IPS-15b (cell line): ENCODE data around the gene PCMTD2.

ENCODE experiments used
- H3K27me3 ChIP-seq: one replicate; pipeline ENCODE4 v1.6.1; 2013; ENCODE audit warnings: low read length; ENCODE audit not compliant: control insufficient read depth, insufficient read depth
- H3K36me3 ChIP-seq: one replicate; pipeline ENCODE4 v1.6.1; 2013; ENCODE audit warnings: low read length; ENCODE audit not compliant: control insufficient read depth, insufficient read depth
- H3K4me1 ChIP-seq: one replicate; pipeline ENCODE4 v1.6.1; 2013; ENCODE audit warnings: mild to moderate bottlenecking, low read length; ENCODE audit not compliant: control insufficient read depth, insufficient read depth
- H3K4me3 ChIP-seq: one replicate; pipeline ENCODE4 v1.5.1; 2013; ENCODE audit warnings: low read depth, low read length
- H3K9ac ChIP-seq: one replicate; pipeline ENCODE4 v1.6.1; 2013; ENCODE audit warnings: low read depth, mild to moderate bottlenecking, low read length
- H3K9me3 ChIP-seq: one replicate; pipeline ENCODE4 v1.6.1; 2013; ENCODE audit warnings: mild to moderate bottlenecking, low read length; ENCODE audit not compliant: control insufficient read depth, insufficient read depth

Gene PCMTD2

GRCh38 chr20:64225828-64226598 lies 29.5 kb upstream of the PCMTD2 start:
- H3K9ac ChIP-seq = no peak overlapping the region
- no peaks in the 10 kb centered on the region for H3K9me3 ChIP-seq
- H3K4me3 ChIP-seq = no peak overlapping the region
- no peaks in the 10 kb centered on the region for H3K36me3 ChIP-seq
- H3K27me3 ChIP-seq = no peaks in the 10 kb centered on the region
- H3K4me1 ChIP-seq = peaks cover 6% of the 10 kb centered on the region

GRCh38 chr20:64226686-64227580 lies 28.6 kb upstream of the PCMTD2 start:
- Histone ChIP-seq H3K9ac (no peak overlapping the region), H3K4me3 (no peak overlapping the region), H3K36me3 (no peaks in the 10 kb centered on the region), H3K9me3 (no peaks in the 10 kb centered on the region), H3K27me3 (no peaks in the 10 kb centered on the region), H3K4me1 (peaks cover 6% of the 10 kb centered on the region)

- no peaks in the 10 kb centered on the region for H3K9me3 ChIP-seq
- peaks cover 3% of the 10 kb centered on the region for H3K36me3 ChIP-seq
Observed at GRCh38 chr20:64228086-64228653, 27.4 kb upstream of the PCMTD2 start.

GRCh38 chr20:64228751-64229506 lies 26.6 kb upstream of the PCMTD2 start:
- Histone ChIP-seq H3K9me3 (no peaks in the 10 kb centered on the region), H3K9ac (no peak overlapping the region), H3K36me3 (peaks cover 3% of the 10 kb centered on the region), H3K4me3 (no peak overlapping the region), H3K27me3 (no peaks in the 10 kb centered on the region), H3K4me1 (peaks cover 1% of the 10 kb centered on the region)

More at GRCh38 chr20:64228086-64228653, 27.4 kb upstream of the PCMTD2 start:
- no peak overlapping the region for H3K9ac ChIP-seq
- H3K27me3 ChIP-seq = no peaks in the 10 kb centered on the region
- H3K4me1 ChIP-seq = peaks cover 6% of the 10 kb centered on the region
- H3K4me3 ChIP-seq = no peak overlapping the region

- peaks cover 3% of the 10 kb centered on the region for H3K36me3 ChIP-seq
- no peaks in the 10 kb centered on the region for H3K4me1 ChIP-seq
- no peak overlapping the region for H3K4me3 ChIP-seq
- no peaks in the 10 kb centered on the region for H3K9me3 ChIP-seq
- H3K9ac ChIP-seq = no peak overlapping the region
- H3K27me3 ChIP-seq = no peaks in the 10 kb centered on the region
Observed at GRCh38 chr20:64229507-64230061, 26.0 kb upstream of the PCMTD2 start.

GRCh38 chr20:64230461-64231145 lies 24.9 kb upstream of the PCMTD2 start:
- Histone ChIP-seq H3K4me1 (no peaks in the 10 kb centered on the region), H3K36me3 (peaks cover 3% of the 10 kb centered on the region), H3K27me3 (no peaks in the 10 kb centered on the region), H3K9ac (no peak overlapping the region), H3K9me3 (no peaks in the 10 kb centered on the region), H3K4me3 (no peak overlapping the region)

GRCh38 chr20:64231621-64232550 lies 23.7 kb upstream of the PCMTD2 start:
- Histone ChIP-seq H3K27me3 (no peaks in the 10 kb centered on the region), H3K9ac (no peak overlapping the region), H3K4me1 (no peaks in the 10 kb centered on the region), H3K36me3 (peaks cover 3% of the 10 kb centered on the region), H3K4me3 (no peak overlapping the region), H3K9me3 (no peaks in the 10 kb centered on the region)

GRCh38 chr20:64232794-64233193 lies 22.8 kb upstream of the PCMTD2 start:
- Histone ChIP-seq H3K27me3 (no peaks in the 10 kb centered on the region), H3K9me3 (no peaks in the 10 kb centered on the region), H3K9ac (no peak overlapping the region), H3K36me3 (peaks cover 3% of the 10 kb centered on the region), H3K4me3 (no peak overlapping the region), H3K4me1 (no peaks in the 10 kb centered on the region)

- Histone ChIP-seq H3K4me1 (no peaks in the 10 kb centered on the region), H3K9ac (no peak overlapping the region), H3K9me3 (no peaks in the 10 kb centered on the region), H3K4me3 (no peak overlapping the region), H3K36me3 (peaks cover 3% of the 10 kb centered on the region), H3K27me3 (no peaks in the 10 kb centered on the region)
Observed at GRCh38 chr20:64233725-64234124, 21.8 kb upstream of the PCMTD2 start.

- Histone ChIP-seq H3K36me3 (peaks cover 3% of the 10 kb centered on the region), H3K4me3 (no peak overlapping the region), H3K27me3 (no peaks in the 10 kb centered on the region), H3K9me3 (no peaks in the 10 kb centered on the region), H3K4me1 (no peaks in the 10 kb centered on the region), H3K9ac (no peak overlapping the region)
Observed at GRCh38 chr20:64234291-64234791, 21.2 kb upstream of the PCMTD2 start.
